GM08714 (cell line): ENCODE measurements around the gene ARMC8.

ENCODE experiments used
- H3K4me3 ChIP-seq: fragments of 200-500 bp; sonication (Bioruptor generic); 2 replicates; pipeline ENCODE4 v1.5.1; 2014; ENCODE audit warnings: mild to moderate bottlenecking, low read length, inconsistent platforms
- ZNF274 ChIP-seq: IDR thresholded peaks from 2 replicates; pipeline ENCODE4 v1.6.1; 2012; ENCODE audit warnings: mild to moderate bottlenecking, low read depth, low read length

Gene ARMC8

GRCh38 chr3:138289260-138289659, 102.2 kb downstream of the ARMC8 start:
- no peak for TF ChIP-seq ZNF274
- no peak overlapping the region for H3K4me3 ChIP-seq

- no peak overlapping the region for H3K4me3 ChIP-seq
- no peak for TF ChIP-seq ZNF274
These were observed 102.6 kb downstream of the ARMC8 start for GRCh38 chr3:138289701-138290100.

DNA sequence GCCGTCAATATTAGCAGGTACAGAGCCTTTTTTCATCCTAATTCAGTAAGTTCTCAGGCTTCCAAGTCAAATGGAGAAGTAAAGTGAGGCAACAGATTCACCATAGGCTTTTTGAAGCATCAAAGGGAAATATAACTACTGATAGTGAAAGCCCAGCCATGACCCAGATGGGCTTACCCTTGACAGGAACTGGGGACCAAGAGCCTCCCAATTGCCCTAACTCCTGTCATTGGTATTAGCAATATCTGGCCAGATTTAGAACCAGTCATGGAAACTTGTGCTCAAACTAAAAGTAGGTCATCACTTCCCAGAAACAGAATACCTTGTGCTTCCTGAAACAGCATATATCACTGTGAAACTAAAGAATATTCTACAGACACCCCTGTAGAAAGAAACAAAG, 109.5 kb downstream of the ARMC8 start:
- no peak overlapping the region for H3K4me3 ChIP-seq
- TF ChIP-seq ZNF274: no peak

DNA sequence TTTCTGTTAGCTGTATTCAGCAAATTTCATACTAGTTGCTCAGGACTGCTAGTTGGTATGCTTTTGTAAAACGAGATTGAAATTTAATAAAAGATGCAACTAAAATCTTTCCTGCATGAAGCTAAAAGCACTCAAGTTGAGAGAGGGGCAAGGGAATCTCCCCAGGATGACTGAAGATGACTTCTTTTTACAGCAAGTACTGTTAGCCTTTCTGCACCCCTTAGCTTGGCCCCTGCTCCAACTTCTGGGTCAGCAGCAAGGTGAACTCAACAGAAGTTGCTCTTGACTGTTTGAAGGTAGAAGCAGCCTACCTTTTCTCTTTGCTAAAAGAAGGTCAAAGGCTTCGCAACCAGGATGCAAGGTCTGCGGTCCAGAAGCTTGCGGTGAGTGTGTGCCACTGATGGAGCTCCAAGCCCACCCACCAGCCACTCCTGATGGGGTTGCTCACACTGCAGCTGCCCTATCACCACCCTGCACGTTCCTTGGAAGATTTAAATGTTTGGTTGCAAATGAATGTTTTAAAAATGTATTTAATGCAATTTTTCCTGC, 110.0 kb downstream of the ARMC8 start:
- H3K4me3 ChIP-seq: no peak overlapping the region
- TF ChIP-seq ZNF274: no peak

DNA sequence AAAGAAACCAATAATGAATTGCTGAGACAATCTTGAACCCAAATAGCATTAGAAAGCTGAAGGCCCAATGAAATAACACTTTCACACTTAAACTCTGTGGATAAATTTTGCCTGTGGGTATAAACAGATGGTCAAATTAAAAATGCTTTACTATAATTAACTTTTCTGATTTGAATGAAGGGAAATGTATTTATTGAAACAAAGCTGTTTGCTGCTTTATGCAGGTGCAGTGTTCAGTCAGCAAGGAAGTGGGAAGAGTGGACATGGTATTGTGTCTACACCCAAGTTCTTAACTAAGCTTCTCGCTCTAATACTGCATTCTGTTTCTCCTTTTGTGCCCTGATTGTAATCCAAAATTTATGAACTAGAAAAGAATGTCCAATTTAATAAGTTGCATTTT, 110.8 kb downstream of the ARMC8 start:
- no peak for TF ChIP-seq ZNF274
- H3K4me3 ChIP-seq: no peak overlapping the region

DNA sequence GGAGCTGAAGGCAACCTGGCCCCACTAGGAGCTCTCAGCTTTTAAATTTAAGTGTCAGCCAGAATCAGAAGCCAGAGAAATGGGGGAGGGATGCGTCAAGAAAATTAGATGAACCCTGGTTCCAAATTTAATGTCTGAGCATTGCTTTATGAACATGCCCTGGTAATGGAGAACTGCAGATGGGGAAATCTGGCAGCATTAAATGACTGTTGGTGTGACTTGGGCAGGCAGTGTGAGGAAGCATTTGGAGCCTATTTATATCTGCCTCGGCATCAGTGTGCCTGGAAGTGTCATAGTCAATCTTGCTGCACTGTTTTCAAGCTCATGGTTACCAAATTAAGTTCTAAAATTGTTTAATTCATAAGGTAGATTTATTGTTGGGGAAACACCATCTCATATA, 113.5 kb downstream of the ARMC8 start:
- no peak overlapping the region for H3K4me3 ChIP-seq
- no peak for TF ChIP-seq ZNF274

GRCh38 chr3:138303474-138303873, 116.4 kb downstream of the ARMC8 start:
- H3K4me3 ChIP-seq: no peak overlapping the region
- no peak for TF ChIP-seq ZNF274

DNA sequence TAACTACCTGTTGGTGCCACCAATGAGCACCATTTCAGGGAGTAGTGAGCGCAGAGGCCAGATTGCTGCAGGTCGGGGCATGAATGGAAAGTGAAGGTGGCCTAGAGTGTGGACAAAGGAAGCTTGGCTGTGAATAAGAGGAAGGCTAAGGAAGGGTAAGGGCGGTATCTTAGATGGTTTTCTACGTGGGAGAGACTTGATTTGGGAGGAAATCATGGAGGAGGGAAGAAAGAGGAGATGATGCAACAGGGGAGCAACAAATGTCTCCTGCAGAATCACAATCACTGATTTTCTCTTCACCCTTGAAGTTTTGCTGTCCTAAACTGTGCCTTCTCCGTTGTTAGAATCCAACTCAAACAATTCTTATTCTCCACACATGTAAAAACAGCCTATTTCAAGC, 120.8 kb downstream of the ARMC8 start:
- H3K4me3 ChIP-seq: no peak overlapping the region
- no peak for TF ChIP-seq ZNF274

DNA sequence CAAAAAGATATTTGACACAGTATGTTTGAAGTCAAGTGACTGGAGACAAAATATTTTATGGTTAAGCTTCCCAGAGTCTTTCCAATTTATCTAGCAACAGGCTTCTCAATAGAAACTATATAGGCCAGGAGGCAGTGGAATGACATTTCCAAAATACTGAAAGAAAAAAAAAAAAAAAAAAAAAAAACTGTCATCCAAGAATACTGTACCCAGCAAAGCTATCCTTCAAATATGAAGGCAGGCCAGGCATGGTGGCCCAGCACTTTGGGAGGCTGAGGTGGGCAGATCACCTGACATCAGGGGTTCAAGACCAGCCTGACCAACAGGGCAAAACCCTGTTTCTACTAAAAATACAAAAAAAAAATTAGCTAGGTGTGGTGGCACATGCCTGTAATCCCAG, 121.7 kb downstream of the ARMC8 start:
- H3K4me3 ChIP-seq: no peak overlapping the region
- TF ChIP-seq ZNF274: no peak

DNA sequence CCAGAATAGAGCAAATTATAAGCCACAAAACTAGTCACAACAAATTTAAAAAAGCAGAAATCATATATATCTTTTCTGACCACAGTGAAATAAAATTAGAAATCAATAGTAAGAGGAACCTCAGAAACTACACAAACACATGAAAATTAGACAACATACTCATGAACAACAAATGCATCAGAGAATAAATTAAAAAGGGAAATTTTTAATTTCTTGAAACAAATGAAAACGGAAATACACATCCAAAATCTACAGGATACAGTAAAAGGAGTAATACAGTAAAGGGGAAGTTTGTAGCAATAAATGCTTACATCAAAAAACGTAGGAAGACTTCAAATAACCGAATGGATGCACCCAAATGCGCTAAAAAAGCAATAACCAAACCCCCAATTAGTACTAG, 123.4 kb downstream of the ARMC8 start:
- no peak overlapping the region for H3K4me3 ChIP-seq
- no peak for TF ChIP-seq ZNF274

GRCh38 chr3:138314751-138315150, 127.7 kb downstream of the ARMC8 start:
- no peak for TF ChIP-seq ZNF274

GRCh38 chr3:138317687-138318086, 130.6 kb downstream of the ARMC8 start:
- no peak overlapping the region for H3K4me3 ChIP-seq
- TF ChIP-seq ZNF274: no peak

More at GRCh38 chr3:138314751-138315150, 127.7 kb downstream of the ARMC8 start:
- H3K4me3 ChIP-seq: no peak overlapping the region

GRCh38 chr3:138323971-138324370, 136.9 kb downstream of the ARMC8 start:
- no peak for TF ChIP-seq ZNF274

GRCh38 chr3:138325990-138326389, 138.9 kb downstream of the ARMC8 start:
- no peak overlapping the region for H3K4me3 ChIP-seq
- no peak for TF ChIP-seq ZNF274

More at GRCh38 chr3:138323971-138324370, 136.9 kb downstream of the ARMC8 start:
- no peak overlapping the region for H3K4me3 ChIP-seq

DNA sequence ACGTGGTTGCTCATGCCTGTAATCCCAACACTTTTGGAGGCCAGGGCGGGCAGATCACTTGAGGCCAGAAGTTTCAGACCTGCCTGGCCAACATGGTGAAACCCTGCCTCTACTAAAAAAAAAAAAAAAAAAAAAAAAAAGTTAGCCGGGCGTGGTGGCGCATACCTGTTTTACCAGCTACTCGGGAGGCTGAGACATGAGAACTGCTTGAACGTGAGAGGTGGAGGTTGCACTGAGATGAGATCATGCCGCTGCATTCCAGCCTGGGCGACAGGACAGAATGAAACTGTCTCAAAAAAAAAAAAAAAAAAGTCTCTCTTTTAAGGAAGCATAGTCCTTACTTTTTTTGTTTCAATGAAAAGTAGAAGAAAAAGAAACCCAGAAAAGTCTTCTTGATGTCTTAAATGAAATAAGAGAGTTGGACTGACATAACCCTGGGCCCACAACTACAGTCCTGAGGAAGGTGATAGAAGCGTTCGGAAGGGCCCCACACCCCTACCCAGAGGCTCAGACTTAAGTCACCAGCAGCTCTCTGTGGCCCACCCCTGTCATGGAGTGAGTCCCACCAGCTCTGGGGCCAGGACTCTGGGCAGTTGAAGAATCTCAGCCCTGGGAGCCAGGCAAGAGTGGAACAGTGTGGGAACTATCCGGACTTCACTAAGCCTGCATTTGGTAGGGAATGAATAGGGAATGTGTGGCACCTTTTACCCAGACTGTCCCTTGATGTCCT, 139.9 kb downstream of the ARMC8 start:
- no peak for TF ChIP-seq ZNF274
- no peak overlapping the region for H3K4me3 ChIP-seq

- no peak overlapping the region for H3K4me3 ChIP-seq
These were observed 140.7 kb downstream of the ARMC8 start for GRCh38 chr3:138327831-138328230.

More at GRCh38 chr3:138327831-138328230, 140.7 kb downstream of the ARMC8 start:
- no peak for TF ChIP-seq ZNF274
